Naive thymus-derived CD4-positive, alpha-beta T cell (primary cell): ENCODE results near the gene EDAR. TPM values are rescaled to one million over a fixed set of nuclear protein-coding genes. Genes with fewer than 3 reads are reported as not detected.

Source experiments
- ATAC-seq: fragments of 150-1000 bp; cut with Tn5 transposase; 2 replicates; pipeline ENCODE4 v1.10.0; 2021; ENCODE audit warnings: mild to moderate bottlenecking, moderate library complexity
- CTCF ChIA-PET: fragments of 350-600 bp; sonication (Branson Sonifier 250); formaldehyde crosslinking; loops from one replicate; lab custom pipeline; 2021; ENCODE audit warnings: antibody characterized with exemption; lab: Charles Lee
- POLR2A ChIA-PET: fragments of 350-600 bp; sonication (Branson Sonifier 250); formaldehyde crosslinking; loops from one replicate; lab custom pipeline; 2021; ENCODE audit warnings: antibody characterized with exemption, inconsistent platforms; lab: Charles Lee
- DNase-seq, 9 donors: peaks; one replicate each; pipeline versions ENCODE4 v3.0.0 to v3.0.0-alpha.2; 2020 to 2022; ENCODE audit warnings: mixed read lengths in 1 of 9
- H3K27ac ChIP-seq: one replicate; pipeline ENCODE4 v1.7.0; 2013; ENCODE audit warnings: mild to moderate bottlenecking, low read depth, low read length, moderate library complexity
- H3K27me3 ChIP-seq, 2 donors: one replicate each; pipeline ENCODE4 v1.7.0; 2013; ENCODE audit warnings: low read length in 2 of 2, mild to moderate bottlenecking in 2 of 2, moderate library complexity in 2 of 2; ENCODE audit not compliant: control insufficient read depth in 2 of 2, insufficient read depth in 2 of 2
- H3K36me3 ChIP-seq, 3 experiments: 1 replicate in 2 of 3; 2 replicates in 1 of 3; pipeline ENCODE4 v1.7.0; 2013; ENCODE audit warnings: low read length in 3 of 3, mild to moderate bottlenecking in 3 of 3, moderate library complexity in 1 of 3; ENCODE audit not compliant: insufficient read depth in 3 of 3, control insufficient read depth in 2 of 3
- H3K4me1 ChIP-seq, 2 donors: one replicate each; pipeline ENCODE4 v1.7.0; 2013; ENCODE audit warnings: low read length in 2 of 2, mild to moderate bottlenecking in 2 of 2, moderate library complexity in 1 of 2; ENCODE audit not compliant: control insufficient read depth in 2 of 2, insufficient read depth in 2 of 2
- H3K4me3 ChIP-seq: 2 replicates; pipeline ENCODE4 v1.7.0; 2013; ENCODE audit warnings: mild to moderate bottlenecking, low read length
- H3K9me3 ChIP-seq, 3 experiments: 1 replicate in 2 of 3; 2 replicates in 1 of 3; pipeline ENCODE4 v1.7.0; 2013; ENCODE audit warnings: low read length in 3 of 3; ENCODE audit not compliant: control insufficient read depth in 2 of 3
- H3K27ac Mint-ChIP-seq, 9 donors: one replicate each; pipeline ENCODE4 v1.8.0; 2020 to 2022; ENCODE audit warnings: mixed read lengths in 9 of 9, mild to moderate bottlenecking in 8 of 9, moderate library complexity in 5 of 9, inconsistent platforms in 2 of 9
- H3K27me3 Mint-ChIP-seq, 5 donors: one replicate each; pipeline ENCODE4 v1.8.0; 2021 to 2022; ENCODE audit warnings: mixed read lengths in 5 of 5, mild to moderate bottlenecking in 1 of 5
- H3K36me3 Mint-ChIP-seq, 5 donors: one replicate each; pipeline ENCODE4 v1.8.0; 2020 to 2022; ENCODE audit warnings: mixed read lengths in 5 of 5, mild to moderate bottlenecking in 3 of 5, inconsistent platforms in 1 of 5
- H3K4me1 Mint-ChIP-seq, 7 donors: one replicate each; pipeline ENCODE4 v1.8.0; 2020 to 2022; ENCODE audit warnings: mixed read lengths in 7 of 7, mild to moderate bottlenecking in 3 of 7, inconsistent platforms in 1 of 7
- H3K4me3 Mint-ChIP-seq, 10 donors: one replicate each; pipeline ENCODE4 v1.8.0; 2020 to 2022; ENCODE audit warnings: mild to moderate bottlenecking in 10 of 10, mixed read lengths in 10 of 10, moderate library complexity in 6 of 10, inconsistent platforms in 2 of 10
- H3K9me3 Mint-ChIP-seq, 11 donors: one replicate each; pipeline ENCODE4 v1.8.0; 2020 to 2022; ENCODE audit warnings: mixed read lengths in 11 of 11, mild to moderate bottlenecking in 4 of 11, inconsistent platforms in 1 of 11, moderate library complexity in 1 of 11
- intact Hi-C, 2 donors: fragments of 100-400 bp; cut with micrococcal nuclease; formaldehyde crosslinking; loops; one replicate each; pipeline ENCODE4 v1.15.1; 2023
- polyA plus RNA-seq, 2 donors: library from polyadenylated mRNA; unstranded; fragments of 300-500 nt; fragmentation: Illumina TruSeq; gene quantifications; one replicate each; pipeline ENCODE4 v1.2.3, GENCODE V29; 2021
- total RNA-seq, 6 experiments: library from RNA in 5 of 6; stranded (reverse) in 5 of 6; gene quantifications; 1 replicate in 5 of 6; 2 replicates in 1 of 6; pipeline ENCODE4 v1.2.3 and lab custom pipeline; 2021 to 2026

EDAR gene
- total and polyA plus RNA-seq, 7 experiments from 2014 or later, result 0.17 to 26.8 (median 21.6) TPM

DNA sequence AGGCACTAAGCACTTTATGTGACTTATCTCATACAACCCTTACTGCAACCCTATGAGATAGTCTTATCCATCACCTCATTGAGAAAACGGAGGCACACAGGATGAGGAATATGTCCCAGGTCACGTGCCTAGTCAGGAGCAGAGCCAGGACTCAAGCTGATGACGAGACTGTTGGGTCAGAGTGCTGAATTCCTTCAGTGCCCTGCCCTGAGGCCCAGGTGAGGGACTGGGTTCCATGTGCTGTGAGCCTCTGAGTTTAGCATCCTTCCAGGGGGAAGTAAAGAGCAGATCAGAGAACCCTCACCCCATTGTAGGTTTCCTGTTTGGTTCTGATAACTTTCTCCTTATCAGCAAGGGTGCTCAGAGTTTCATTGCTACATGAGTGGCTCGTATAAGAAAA, 11.7 kb upstream of the EDAR start:
- H3K27ac Mint-ChIP-seq, result peak overlapping the region in 7 of 9 donors; percentile 24 to 85 (median 72)
- ChIA-PET POLR2A (interaction anchor here (1.4 to 3.3 kb wide), 2 partner anchors 10 to 31 kb away, joined by 3 to 11 read pairs; no protein-coding TSS in a partner anchor), CTCF (interaction anchor here (0.8 to 1.2 kb wide), 3 partner anchors 32 to 128 kb away, joined by 3 to 4 read pairs (median 3); partner anchors contain the start of gene SH3RF3)
- Histone ChIP-seq H3K27me3 (no peaks in the 10 kb centered on the region), H3K27ac (no peak overlapping the region), H3K9me3 (no peaks in the 10 kb centered on the region), H3K36me3 (no peaks in the 10 kb centered on the region), H3K4me3 (no peak overlapping the region), H3K4me1 (peaks cover 0 to 11% of the 10 kb centered on the region in 2 donors)
- H3K27me3 Mint-ChIP-seq, result no peaks in the 10 kb centered on the region
- H3K36me3 Mint-ChIP-seq, result no peaks in the 10 kb centered on the region
- intact Hi-C loops, result no loop called here
- H3K4me3 Mint-ChIP-seq, result peak overlapping the region in 8 of 10 donors; percentile 17 to 71 (median 56)
- peaks cover 0 to 1% (median 0%) of the 10 kb centered on the region in 11 donors for H3K9me3 Mint-ChIP-seq
- peak in 1 of 9 donors; percentile 21 for DNase-seq
- no peak for ATAC-seq
- peaks cover 4 to 45% (median 26%) of the 10 kb centered on the region in 7 donors for H3K4me1 Mint-ChIP-seq

DNA sequence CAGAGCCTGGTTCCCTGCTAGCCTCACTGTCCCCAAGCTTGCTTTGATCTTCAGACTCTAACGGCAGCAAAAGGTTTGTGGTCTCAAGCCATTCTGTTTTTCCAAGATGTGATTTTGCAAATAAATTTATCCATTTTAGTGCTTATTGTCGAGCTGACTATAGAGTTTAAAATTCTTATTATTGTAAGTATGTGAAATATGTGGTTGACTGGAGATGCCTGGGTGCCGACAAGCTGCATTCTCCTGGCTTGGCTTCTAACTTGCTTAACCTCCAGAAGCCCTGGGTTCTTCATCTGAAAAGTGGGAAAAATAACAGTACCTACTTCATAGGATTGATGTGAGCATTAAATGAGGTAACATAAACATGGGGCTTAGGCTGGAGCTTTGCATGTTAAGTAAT, 9.9 kb upstream of the EDAR start:
- Mint-ChIP-seq H3K36me3 (no peaks in the 10 kb centered on the region), H3K27me3 (no peaks in the 10 kb centered on the region), H3K27ac (no peak overlapping the region), H3K9me3 (peaks cover 0 to 1% (median 0%) of the 10 kb centered on the region in 11 donors), H3K4me3 (no peak overlapping the region), H3K4me1 (peaks cover 4 to 35% (median 26%) of the 10 kb centered on the region in 7 donors)
- ATAC-seq (no peak), DNase-seq (no peak)
- CTCF ChIA-PET, result interaction anchor here (1.4 to 1.5 kb wide), 2 partner anchors 10 to 12 kb away, joined by 3 to 10 read pairs; partner anchors contain the start of gene EDAR
- POLR2A ChIA-PET, result interaction anchor here (0.6 kb wide), 1 partner anchor 523 kb away, joined by 4 read pairs; no protein-coding TSS in a partner anchor
- no peaks in the 10 kb centered on the region for H3K9me3 ChIP-seq
- no peak overlapping the region for H3K4me3 ChIP-seq
- H3K36me3 ChIP-seq, result no peaks in the 10 kb centered on the region
- intact Hi-C loops, result no loop called here
- H3K27me3 ChIP-seq, result no peaks in the 10 kb centered on the region
- H3K4me1 ChIP-seq, result peaks cover 0 to 11% of the 10 kb centered on the region in 2 donors
- H3K27ac ChIP-seq, result no peak overlapping the region

DNA sequence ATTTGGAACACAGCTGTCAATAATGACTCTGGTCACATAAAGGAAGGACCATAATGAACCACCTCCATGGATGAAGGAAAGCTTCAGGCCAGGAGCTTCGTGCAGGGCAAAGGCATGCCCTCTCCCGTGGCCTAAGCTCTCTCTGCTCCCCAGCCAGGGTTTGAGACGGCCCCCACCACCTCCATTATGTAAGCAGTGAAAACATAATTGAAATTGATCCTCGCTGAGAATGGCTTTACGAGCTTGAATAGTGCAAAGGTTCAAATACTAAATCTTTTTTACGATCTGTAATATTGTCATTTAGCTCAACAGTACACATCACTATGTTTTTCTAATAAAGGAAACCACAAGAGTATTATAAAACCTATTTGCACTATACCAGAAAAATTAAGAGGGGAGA, 5.2 kb upstream of the EDAR start:
- Mint-ChIP-seq H3K4me1 (peaks cover under 1 to 31% (median 18%) of the 10 kb centered on the region in 7 donors), H3K4me3 (no peak overlapping the region), H3K9me3 (no peaks in the 10 kb centered on the region), H3K36me3 (no peaks in the 10 kb centered on the region), H3K27ac (peak overlapping the region in 1 of 9 donors; percentile 32), H3K27me3 (peaks cover 0 to 16% (median 0%) of the 10 kb centered on the region in 5 donors)
- DNase-seq, result no peak
- Histone ChIP-seq H3K27me3 (no peaks in the 10 kb centered on the region), H3K27ac (no peak overlapping the region), H3K36me3 (no peaks in the 10 kb centered on the region), H3K4me1 (peaks cover 0 to 5% of the 10 kb centered on the region in 2 donors), H3K4me3 (no peak overlapping the region), H3K9me3 (no peaks in the 10 kb centered on the region)
- ChIA-PET POLR2A (interaction anchor here (1.6 to 1.7 kb wide), 2 partner anchors 25 to 38 kb away, joined by 5 to 9 read pairs; no protein-coding TSS in a partner anchor), CTCF (interaction anchor here (0.7 to 1.7 kb wide), 3 partner anchors 16 to 420 kb away, joined by 3 to 4 read pairs (median 3); no protein-coding TSS in a partner anchor)
- intact Hi-C loops, result no loop called here
- no peak for ATAC-seq

- Mint-ChIP-seq H3K27ac (peak overlapping the region in 6 of 9 donors; percentile 23 to 84 (median 72)), H3K9me3 (no peaks in the 10 kb centered on the region), H3K4me3 (no peak overlapping the region), H3K36me3 (no peaks in the 10 kb centered on the region), H3K4me1 (peaks cover 3 to 34% (median 27%) of the 10 kb centered on the region in 7 donors), H3K27me3 (peaks cover 0 to 24% (median 0%) of the 10 kb centered on the region in 5 donors)
- DNase-seq (no peak), ATAC-seq (no peak)
- Histone ChIP-seq H3K27ac (no peak overlapping the region), H3K36me3 (no peaks in the 10 kb centered on the region), H3K4me1 (peaks cover 2 to 5% of the 10 kb centered on the region in 2 donors), H3K27me3 (no peaks in the 10 kb centered on the region), H3K9me3 (no peaks in the 10 kb centered on the region), H3K4me3 (no peak overlapping the region)
- ChIA-PET POLR2A (interaction anchor here (1.0 to 1.7 kb wide), 2 partner anchors 38 kb away, joined by 5 to 9 read pairs; no protein-coding TSS in a partner anchor), CTCF (interaction anchor here (0.7 to 1.7 kb wide), 5 partner anchors 9 to 421 kb away, joined by 3 to 5 read pairs (median 3); no protein-coding TSS in a partner anchor)
- intact Hi-C loops, result no loop called here
Observed at GRCh38 chr2:108993095-108993937, 4.3 kb upstream of the EDAR start.

- ChIA-PET CTCF (interaction anchor here (0.6 to 6.2 kb wide), 18 partner anchors 11 to 229 kb away, joined by 3 to 29 read pairs (median 5); no protein-coding TSS in a partner anchor), POLR2A (interaction anchor here (1.0 to 4.9 kb wide), 8 partner anchors 14 to 522 kb away, joined by 3 to 49 read pairs (median 5); partner anchors contain the start of gene SH3RF3)
- no peaks in the 10 kb centered on the region for H3K9me3 Mint-ChIP-seq
- DNase-seq (peak in 5 of 9 donors; percentile 15 to 39 (median 27)), ATAC-seq (peak; percentile 36)
- H3K4me3 Mint-ChIP-seq, result peak overlapping the region; percentile 77 to 99 (median 96)
- H3K27me3 Mint-ChIP-seq, result peaks cover 0 to 37% (median 0%) of the 10 kb centered on the region in 5 donors
- peaks cover 0 to 16% (median 8%) of the 10 kb centered on the region in 5 donors for H3K36me3 Mint-ChIP-seq
- peaks cover 28 to 80% (median 78%) of the 10 kb centered on the region in 7 donors for H3K4me1 Mint-ChIP-seq
- no peaks in the 10 kb centered on the region for H3K9me3 ChIP-seq
- peak overlapping the region in 8 of 9 donors; percentile 83 to 98 (median 96) for H3K27ac Mint-ChIP-seq
- peaks cover 2 to 41% of the 10 kb centered on the region in 2 donors for H3K4me1 ChIP-seq
- intact Hi-C loops, result loop anchor here (1.0 to 5.0 kb wide), 5 partner anchors 30 to 381 kb away; no protein-coding TSS in a partner anchor
- H3K4me3 ChIP-seq, result peak overlapping the region; percentile 80
- peaks cover 0 to 7% (median 0%) of the 10 kb centered on the region in 3 experiments for H3K36me3 ChIP-seq
- peak overlapping the region; percentile 74 for H3K27ac ChIP-seq
- H3K27me3 ChIP-seq, result no peaks in the 10 kb centered on the region
Observed at GRCh38 chr2:108988076-108988795, 784 bp downstream of the EDAR start.
